ENCODE measurements around the gene PLCB1. TPM values are rescaled to one million over a fixed set of nuclear protein-coding genes. Genes with fewer than 3 reads are reported as not detected.

Gene PLCB1
- total and polyA plus RNA-seq, 2 donors, result 16.8 to 147 TPM

GRCh38 chr20:8788831-8789230, 656.8 kb downstream of the PLCB1 start:
- DNase-seq (ENCODE audit: extremely low spot score), result no peak
- Histone ChIP-seq H3K36me3 (ENCODE audit: insufficient read depth) (peaks cover 5% of the 10 kb centered on the region), H3K4me3 (ENCODE audit: low read depth, low read length) (no peak overlapping the region), H3K4me1 (ENCODE audit: insufficient read depth) (peaks cover under 1% of the 10 kb centered on the region), H3K27ac (ENCODE audit: low read depth) (no peak overlapping the region)

DNA sequence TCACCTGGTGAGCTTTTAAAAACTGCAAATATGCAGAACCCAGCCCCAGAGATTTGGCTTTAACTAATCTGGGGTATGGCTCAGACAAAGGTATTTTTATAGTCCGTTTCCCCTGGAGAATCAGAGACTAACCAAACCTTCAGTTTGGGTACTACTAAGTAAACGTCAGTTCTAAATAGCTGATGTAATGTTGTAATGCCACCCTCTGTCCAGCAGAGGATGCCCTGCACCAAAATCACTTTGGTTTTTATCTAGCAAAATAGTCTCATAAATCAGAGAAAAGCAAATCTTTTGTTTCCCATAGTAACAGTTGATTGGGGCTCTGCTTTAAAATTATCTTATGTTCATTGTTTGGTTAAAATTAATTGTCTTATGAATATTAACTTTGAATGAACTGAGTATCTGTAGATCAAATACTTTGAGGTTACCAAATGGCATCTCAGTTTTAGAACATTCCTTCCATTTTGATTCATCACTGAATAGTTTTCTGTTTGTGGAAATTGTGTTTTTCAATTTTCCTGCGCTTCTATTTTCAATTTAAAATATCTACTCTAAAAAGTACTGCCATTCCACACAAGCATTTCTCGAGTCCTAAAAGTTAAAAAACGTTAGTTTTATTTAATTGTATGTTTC, 658.5 kb downstream of the PLCB1 start:
- no peak overlapping the region for H3K27ac ChIP-seq (ENCODE audit: low read depth)
- WGBS, result 58% methylated on average over 5 of the region's 5 CpGs
- H3K4me1 ChIP-seq (ENCODE audit: insufficient read depth), result no peaks in the 10 kb centered on the region
- DNase-seq (ENCODE audit: extremely low spot score), result peak; percentile 8
- no peak overlapping the region for H3K4me3 ChIP-seq (ENCODE audit: low read depth, low read length)
- peaks cover 5% of the 10 kb centered on the region for H3K36me3 ChIP-seq (ENCODE audit: insufficient read depth)

DNA sequence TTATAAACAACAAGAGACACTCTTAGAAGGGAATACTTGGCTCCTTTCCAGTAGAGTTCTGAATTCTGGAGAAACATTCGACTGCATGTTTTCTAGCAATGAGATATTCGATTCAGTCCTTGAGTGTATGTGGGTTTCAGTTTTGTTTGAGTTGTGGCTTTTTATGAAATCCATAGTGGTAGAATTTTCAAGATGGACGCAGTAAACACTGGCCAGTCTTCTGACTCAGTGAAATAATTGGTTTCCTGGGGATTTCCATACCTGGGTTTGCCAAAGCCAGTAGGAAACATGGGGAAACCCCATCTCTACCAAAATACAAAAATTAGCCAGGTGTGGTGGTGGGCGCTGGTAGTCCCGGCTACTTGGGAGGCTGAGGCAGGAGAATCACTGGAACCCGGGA, 663.3 kb downstream of the PLCB1 start:
- H3K4me3 ChIP-seq (ENCODE audit: low read depth, low read length), result no peak overlapping the region
- peaks cover 5% of the 10 kb centered on the region for H3K36me3 ChIP-seq (ENCODE audit: insufficient read depth)
- H3K27ac ChIP-seq (ENCODE audit: low read depth), result no peak overlapping the region
- 86% methylated on average over 6 of the region's 6 CpGs for WGBS
- H3K4me1 ChIP-seq (ENCODE audit: insufficient read depth), result no peaks in the 10 kb centered on the region
- DNase-seq (ENCODE audit: extremely low spot score), result no peak

- H3K4me3 ChIP-seq (ENCODE audit: low read depth, low read length), result no peak overlapping the region
- H3K27ac ChIP-seq (ENCODE audit: low read depth), result no peak overlapping the region
- DNase-seq (ENCODE audit: extremely low spot score), result no peak
- peaks cover 5% of the 10 kb centered on the region for H3K36me3 ChIP-seq (ENCODE audit: insufficient read depth)
- WGBS, result 33% methylated on average over 5 of the region's 5 CpGs
- H3K4me1 ChIP-seq (ENCODE audit: insufficient read depth), result no peaks in the 10 kb centered on the region
These were observed 664.1 kb downstream of the PLCB1 start for GRCh38 chr20:8796088-8796660.

GRCh38 chr20:8798505-8798904, 666.4 kb downstream of the PLCB1 start:
- Histone ChIP-seq H3K4me1 (ENCODE audit: insufficient read depth) (no peaks in the 10 kb centered on the region), H3K4me3 (ENCODE audit: low read depth, low read length) (no peak overlapping the region), H3K36me3 (ENCODE audit: insufficient read depth) (no peaks in the 10 kb centered on the region), H3K27ac (ENCODE audit: low read depth) (no peak overlapping the region)
- no peak for DNase-seq (ENCODE audit: extremely low spot score)

DNA sequence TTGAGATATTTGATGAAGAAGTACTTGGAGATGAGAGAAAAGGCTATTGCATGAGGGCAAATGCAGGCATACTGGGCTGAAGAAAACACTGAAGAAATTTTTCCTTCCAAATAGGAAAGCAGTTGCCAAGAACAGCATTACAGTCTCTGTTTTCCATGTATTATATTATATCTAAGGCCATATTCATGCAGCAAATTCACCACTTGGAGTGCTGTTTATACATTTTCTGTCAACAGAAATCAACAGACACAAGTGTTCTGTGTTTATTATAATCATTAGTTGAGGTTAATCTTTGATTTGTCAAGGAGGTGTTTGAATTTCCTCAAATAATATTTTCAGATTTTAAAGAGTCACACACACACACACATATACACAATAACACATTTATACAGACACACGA, 668.0 kb downstream of the PLCB1 start:
- Histone ChIP-seq H3K36me3 (ENCODE audit: insufficient read depth) (no peaks in the 10 kb centered on the region), H3K4me1 (ENCODE audit: insufficient read depth) (no peaks in the 10 kb centered on the region), H3K4me3 (ENCODE audit: low read depth, low read length) (no peak overlapping the region), H3K27ac (ENCODE audit: low read depth) (no peak overlapping the region)
- WGBS, result 93% methylated on average over 1 of the region's 1 CpG
- no peak for DNase-seq (ENCODE audit: extremely low spot score)

GRCh38 chr20:8801686-8802085, 669.6 kb downstream of the PLCB1 start:
- H3K4me3 ChIP-seq (ENCODE audit: low read depth, low read length), result no peak overlapping the region
- no peak for DNase-seq (ENCODE audit: extremely low spot score)
- H3K27ac ChIP-seq (ENCODE audit: low read depth), result no peak overlapping the region
- no peaks in the 10 kb centered on the region for H3K4me1 ChIP-seq (ENCODE audit: insufficient read depth)
- 94% methylated on average over 3 of the region's 3 CpGs for WGBS
- no peaks in the 10 kb centered on the region for H3K36me3 ChIP-seq (ENCODE audit: insufficient read depth)

DNA sequence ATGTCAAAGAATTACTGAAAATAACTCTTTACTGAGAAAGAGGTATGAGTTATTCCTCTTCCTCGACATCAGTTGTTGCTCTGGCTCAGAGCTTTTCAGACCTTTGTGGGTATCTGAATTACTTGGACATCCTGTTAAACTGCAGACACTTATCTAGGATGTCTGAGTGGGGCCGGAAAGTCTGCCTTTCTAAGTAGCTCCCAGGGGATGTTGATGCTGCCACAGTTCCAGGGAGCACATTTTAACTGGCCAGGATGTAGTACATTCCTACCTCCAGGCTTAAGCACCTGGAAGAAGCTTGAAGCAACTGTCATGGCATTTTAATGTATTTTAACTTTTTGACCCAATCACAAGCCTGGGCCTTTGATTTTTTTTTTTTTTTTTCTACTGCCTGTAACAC, 671.0 kb downstream of the PLCB1 start:
- WGBS, result 60% methylated on average over 2 of the region's 2 CpGs
- no peaks in the 10 kb centered on the region for H3K4me1 ChIP-seq (ENCODE audit: insufficient read depth)
- H3K27ac ChIP-seq (ENCODE audit: low read depth), result no peak overlapping the region
- no peak for DNase-seq (ENCODE audit: extremely low spot score)
- H3K36me3 ChIP-seq (ENCODE audit: insufficient read depth), result no peaks in the 10 kb centered on the region
- no peak overlapping the region for H3K4me3 ChIP-seq (ENCODE audit: low read depth, low read length)

DNA sequence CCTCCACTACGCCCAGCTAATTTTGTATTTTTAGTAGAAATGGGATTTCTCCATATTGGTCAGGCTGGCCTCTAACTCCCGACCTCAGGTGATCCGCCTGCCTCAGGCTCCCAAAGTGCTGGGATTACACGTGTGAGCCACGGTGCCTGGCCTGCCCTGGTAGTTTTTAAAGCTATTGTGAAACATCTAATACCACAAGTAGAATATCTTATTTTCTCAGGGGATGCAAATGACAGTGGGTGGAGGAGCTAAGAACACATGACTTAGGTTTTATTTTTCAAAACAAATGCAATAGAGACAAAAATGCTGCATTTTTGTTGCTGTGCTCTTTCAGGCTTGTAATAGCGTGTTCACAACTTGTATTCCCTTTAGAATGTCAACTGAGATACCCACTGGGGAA, 671.9 kb downstream of the PLCB1 start:
- DNase-seq (ENCODE audit: extremely low spot score), result no peak
- Histone ChIP-seq H3K36me3 (ENCODE audit: insufficient read depth) (no peaks in the 10 kb centered on the region), H3K4me3 (ENCODE audit: low read depth, low read length) (no peak overlapping the region), H3K27ac (ENCODE audit: low read depth) (no peak overlapping the region), H3K4me1 (ENCODE audit: insufficient read depth) (no peaks in the 10 kb centered on the region)
- 95% methylated on average over 6 of the region's 6 CpGs for WGBS

DNA sequence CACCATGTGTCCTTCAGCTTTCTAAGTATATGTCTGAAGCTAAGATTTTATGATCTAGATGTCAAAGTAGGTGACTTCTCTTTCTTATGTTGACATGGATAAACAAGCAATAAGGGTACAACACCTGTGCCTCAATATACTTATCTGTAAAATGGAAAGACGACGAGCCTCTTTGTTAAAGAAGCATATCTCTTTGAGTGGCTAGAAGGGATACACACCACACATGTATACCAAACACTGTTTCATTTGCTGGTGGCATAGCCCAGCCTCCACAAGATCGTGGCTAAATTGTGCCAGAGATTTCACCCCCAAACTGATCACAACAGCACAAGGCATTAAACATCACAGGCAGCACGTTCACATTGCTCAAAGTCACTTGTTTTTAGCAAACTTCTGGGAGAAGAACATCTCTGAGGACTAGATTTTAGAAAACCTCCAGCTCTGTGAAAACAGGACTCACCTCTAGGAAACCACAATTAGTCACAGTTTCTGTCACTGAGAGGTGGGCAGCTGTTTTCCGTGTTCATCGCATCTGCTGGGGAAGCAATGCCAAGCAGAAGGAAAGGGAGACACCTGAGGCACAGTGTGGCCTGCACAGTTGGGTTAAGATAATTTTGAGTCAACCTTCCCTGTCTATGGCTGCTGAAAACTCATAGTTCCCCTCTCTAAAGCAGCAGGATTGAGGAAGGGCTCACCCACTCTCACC, 673.8 kb downstream of the PLCB1 start:
- no peak overlapping the region for H3K4me3 ChIP-seq (ENCODE audit: low read depth, low read length)
- WGBS, result 93% methylated on average over 6 of the region's 6 CpGs
- H3K4me1 ChIP-seq (ENCODE audit: insufficient read depth), result no peaks in the 10 kb centered on the region
- DNase-seq (ENCODE audit: extremely low spot score), result no peak
- no peaks in the 10 kb centered on the region for H3K36me3 ChIP-seq (ENCODE audit: insufficient read depth)
- H3K27ac ChIP-seq (ENCODE audit: low read depth), result no peak overlapping the region

DNA sequence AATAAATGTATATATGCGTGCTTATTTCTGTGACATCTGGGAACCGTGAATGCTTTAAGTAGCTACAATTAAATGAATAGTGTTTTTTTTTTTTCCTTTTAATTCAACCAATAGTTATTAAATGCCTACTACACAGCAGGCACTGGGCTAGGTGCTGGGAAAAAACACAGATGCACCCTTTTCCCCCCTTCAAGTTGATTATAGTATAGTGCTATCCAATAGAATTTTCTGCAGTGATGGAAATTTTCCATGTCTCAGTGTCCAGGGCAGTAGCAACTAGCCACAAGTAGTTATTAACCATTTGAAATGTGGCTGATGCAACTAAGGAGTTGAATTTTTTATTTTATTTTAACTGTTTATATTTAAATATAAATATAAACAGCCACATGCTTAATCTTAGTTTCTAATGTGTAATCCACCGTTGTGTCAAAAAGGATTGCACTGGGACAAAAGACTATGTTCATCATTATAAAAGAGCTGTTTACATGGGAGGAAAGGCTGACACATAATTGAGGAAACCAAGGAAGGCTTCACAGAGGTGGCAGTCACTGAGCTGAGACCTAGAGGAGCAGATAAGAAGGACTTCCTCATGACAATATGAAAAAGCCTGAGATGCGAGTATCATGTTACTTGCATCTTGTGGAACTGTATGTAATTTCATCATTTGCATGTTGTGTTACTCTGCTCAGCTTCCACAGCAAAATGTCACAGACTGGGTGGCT, 675.6 kb downstream of the PLCB1 start:
- Histone ChIP-seq H3K36me3 (ENCODE audit: insufficient read depth) (no peaks in the 10 kb centered on the region), H3K4me3 (ENCODE audit: low read depth, low read length) (no peak overlapping the region), H3K27ac (ENCODE audit: low read depth) (no peak overlapping the region), H3K4me1 (ENCODE audit: insufficient read depth) (no peaks in the 10 kb centered on the region)
- DNase-seq (ENCODE audit: extremely low spot score), result no peak
- 88% methylated on average over 4 of the region's 4 CpGs for WGBS

DNA sequence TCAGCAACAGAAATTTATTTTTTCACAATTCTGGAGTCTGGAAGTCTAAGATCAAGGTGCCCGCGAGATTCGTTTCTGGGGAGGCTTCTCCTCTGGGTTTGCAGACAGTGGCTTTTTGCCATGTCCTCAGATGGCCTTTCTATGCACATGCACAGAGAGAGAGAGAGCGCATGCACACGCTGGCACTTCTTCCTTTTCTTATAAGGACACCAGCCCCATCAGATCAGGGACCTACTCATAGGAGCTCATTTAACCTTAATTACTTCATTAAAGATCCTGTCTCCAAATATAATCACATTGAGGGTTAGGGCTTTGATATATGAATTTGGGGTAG, 676.1 kb downstream of the PLCB1 start:
- Histone ChIP-seq H3K36me3 (ENCODE audit: insufficient read depth) (no peaks in the 10 kb centered on the region), H3K4me3 (ENCODE audit: low read depth, low read length) (no peak overlapping the region), H3K4me1 (ENCODE audit: insufficient read depth) (no peaks in the 10 kb centered on the region), H3K27ac (ENCODE audit: low read depth) (no peak overlapping the region)
- WGBS, result 62% methylated on average over 5 of the region's 5 CpGs
- DNase-seq (ENCODE audit: extremely low spot score), result no peak

GRCh38 chr20:8809107-8809953, 677.3 kb downstream of the PLCB1 start:
- no peak for DNase-seq (ENCODE audit: extremely low spot score)
- Histone ChIP-seq H3K27ac (ENCODE audit: low read depth) (no peak overlapping the region), H3K4me1 (ENCODE audit: insufficient read depth) (no peaks in the 10 kb centered on the region), H3K4me3 (ENCODE audit: low read depth, low read length) (no peak overlapping the region), H3K36me3 (ENCODE audit: insufficient read depth) (no peaks in the 10 kb centered on the region)
- 90% methylated on average over 14 of the region's 14 CpGs for WGBS
